HPDE6-E6E7 (cell line): ENCODE measurements around the gene IARS2.
"Not testable (repeated sequence)": the region's sequence is repeated elsewhere in the genome, so short reads cannot be mapped to it uniquely, and the experiment has no call there.

Experiments
- DNase-seq: peaks from one replicate; pipeline ENCODE4 v3.0.0; 2011; ENCODE audit warnings: missing footprints; ENCODE audit errors: extremely low spot score

IARS2 gene

DNA sequence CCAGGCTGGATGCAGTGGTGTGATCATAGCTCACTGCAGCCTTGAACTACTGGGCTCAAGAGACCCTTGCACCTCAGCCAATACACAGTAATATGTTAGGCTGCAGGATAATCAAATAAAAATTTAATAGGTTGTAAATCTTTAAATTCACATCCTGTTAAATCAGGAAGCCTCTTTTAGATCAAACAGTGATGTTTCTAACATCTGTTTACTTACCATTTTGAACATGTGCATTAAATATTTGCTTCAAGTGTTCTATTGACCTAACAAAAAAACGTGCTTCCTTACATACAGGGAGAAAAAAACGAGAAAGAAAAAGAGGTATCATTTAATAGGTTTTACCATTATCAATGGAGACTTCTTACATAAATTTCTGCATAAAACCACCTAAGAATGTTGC, 70.6 kb downstream of the IARS2 start:
- no peak for DNase-seq

DNA sequence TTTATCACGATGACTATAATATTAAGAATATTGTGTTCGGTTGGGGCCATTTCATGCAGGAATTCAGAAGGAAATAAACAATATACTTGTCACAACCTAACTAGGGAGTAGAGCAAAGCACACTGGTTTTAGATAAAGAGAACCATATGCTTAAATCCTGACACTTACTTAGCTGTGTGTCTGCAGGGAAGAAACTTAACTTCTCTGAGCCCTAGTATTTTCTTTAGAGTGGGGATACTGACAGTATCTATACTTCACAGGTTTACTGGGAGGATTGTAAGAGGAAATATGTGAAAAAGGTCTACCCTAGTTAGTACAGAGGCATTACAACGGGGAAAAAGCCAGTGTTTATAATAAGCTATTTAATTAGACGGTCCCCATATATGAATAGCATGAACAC, 72.9 kb downstream of the IARS2 start:
- no peak for DNase-seq

GRCh38 chr1:220169887-220170286, 76.0 kb downstream of the IARS2 start:
- DNase-seq: not testable (repeated sequence)

GRCh38 chr1:220170836-220171526, 77.0 kb downstream of the IARS2 start:
- no peak for DNase-seq

GRCh38 chr1:220176540-220176939, 82.6 kb downstream of the IARS2 start:
- no peak for DNase-seq

GRCh38 chr1:220182111-220182510, 88.2 kb downstream of the IARS2 start:
- DNase-seq: no peak

DNA sequence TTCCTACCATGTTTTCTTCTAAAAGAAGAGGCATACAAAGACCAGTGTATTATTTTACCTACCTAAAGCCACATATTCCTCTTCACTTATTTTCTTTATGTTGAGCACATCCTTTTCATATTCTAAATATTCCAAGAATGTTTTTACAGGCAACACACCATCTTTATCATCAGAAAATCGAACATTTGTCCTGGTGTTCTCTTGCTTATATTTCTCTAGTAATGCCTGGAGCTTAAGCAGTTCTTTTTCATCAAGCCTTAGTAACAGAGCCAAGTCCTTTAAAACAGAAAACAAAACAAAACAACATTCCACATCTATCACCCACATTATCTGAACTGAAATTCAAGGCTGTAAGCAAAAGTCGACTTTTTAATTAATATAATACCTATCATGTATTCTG, 88.7 kb downstream of the IARS2 start:
- DNase-seq: no peak

GRCh38 chr1:220184506-220184905, 90.6 kb downstream of the IARS2 start:
- no peak for DNase-seq

GRCh38 chr1:220186752-220187151, 92.8 kb downstream of the IARS2 start:
- no peak for DNase-seq

DNA sequence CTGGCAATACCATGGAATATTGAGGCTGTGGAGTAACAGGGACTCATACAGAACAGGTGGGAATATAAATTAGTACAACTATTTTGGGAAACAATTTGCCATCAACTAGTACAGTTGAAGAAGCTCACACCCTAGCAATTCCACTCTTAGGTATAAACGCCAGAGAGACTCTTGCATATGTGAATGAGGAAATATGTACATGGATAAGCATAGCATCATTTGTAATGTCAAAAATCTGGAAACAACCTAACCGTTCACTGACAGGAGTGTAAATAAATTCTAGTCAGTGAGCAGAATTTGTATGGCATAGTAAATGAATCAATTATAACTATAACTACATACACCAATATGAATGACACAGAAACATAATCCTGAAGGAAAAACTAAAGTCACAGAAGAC, 94.6 kb downstream of the IARS2 start:
- DNase-seq: no peak

DNA sequence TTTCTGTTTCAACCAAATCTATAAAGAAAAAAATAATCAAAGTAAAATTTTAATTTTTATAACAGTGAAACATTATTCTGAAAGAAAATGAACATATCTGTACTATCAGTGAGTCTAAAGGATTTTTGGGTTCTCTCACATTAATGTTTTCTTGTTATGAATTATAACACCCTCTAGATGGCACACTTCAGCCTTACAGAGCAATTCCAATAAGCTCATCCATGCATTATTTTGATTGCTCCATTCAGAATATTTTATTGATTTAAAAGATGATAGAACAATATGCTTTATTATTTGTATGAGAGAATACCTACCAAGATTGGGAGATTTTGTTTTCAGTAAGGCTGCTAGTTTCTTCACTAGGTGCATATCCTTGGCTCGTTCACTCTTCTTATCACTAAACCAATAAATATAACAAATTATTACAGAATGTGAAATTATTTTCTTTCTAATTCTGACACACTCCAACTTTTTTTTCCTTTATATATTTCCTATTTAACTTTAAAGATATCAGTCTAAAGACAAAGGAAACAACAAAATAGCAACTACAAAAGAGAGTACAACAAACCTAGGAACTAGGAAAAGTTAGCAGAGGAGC, 95.9 kb downstream of the IARS2 start:
- peak; percentile 34 for DNase-seq

GRCh38 chr1:220195701-220196100, 101.8 kb downstream of the IARS2 start:
- no peak for DNase-seq
